Measurements from ENCODE around the gene HS2ST1.
"Not testable (repeated sequence)": the region's sequence is repeated elsewhere in the genome, so short reads cannot be mapped to it uniquely, and the experiment has no call there.

HS2ST1 gene

GRCh38 chr1:86994061-86994460, 79.6 kb downstream of the HS2ST1 start:
- DNase-seq, result no peak
- intact Hi-C loops (cut with DNase I), result no loop called here

- intact Hi-C loops (cut with DNase I), result no loop called here
- no peak for DNase-seq
These were observed 83.1 kb downstream of the HS2ST1 start for GRCh38 chr1:86997538-86997937.

GRCh38 chr1:86998280-86998679, 83.8 kb downstream of the HS2ST1 start:
- intact Hi-C loops (cut with DNase I), result no loop called here
- no peak for DNase-seq

- intact Hi-C loops (cut with DNase I), result no loop called here
- peak in 7 of 42 donors; percentile 12 to 54 (median 19) for DNase-seq
These were observed 84.3 kb downstream of the HS2ST1 start for GRCh38 chr1:86998727-86999126.

GRCh38 chr1:87000460-87000859, 86.0 kb downstream of the HS2ST1 start:
- intact Hi-C loops (cut with DNase I), result no loop called here
- DNase-seq, result no peak

GRCh38 chr1:87004857-87005256, 90.4 kb downstream of the HS2ST1 start:
- DNase-seq, result no peak
- intact Hi-C loops (cut with DNase I), result no loop called here

GRCh38 chr1:87007323-87007722, 92.9 kb downstream of the HS2ST1 start:
- DNase-seq, result no peak
- intact Hi-C loops (cut with DNase I), result no loop called here

GRCh38 chr1:87013385-87013784, 99.0 kb downstream of the HS2ST1 start:
- intact Hi-C loops (cut with DNase I); DNase-seq: not testable (repeated sequence)

GRCh38 chr1:87017998-87018672, 103.7 kb downstream of the HS2ST1 start:
- DNase-seq, result no peak
- intact Hi-C loops (cut with DNase I), result no loop called here

GRCh38 chr1:87023326-87023725, 108.9 kb downstream of the HS2ST1 start:
- no peak for DNase-seq
- intact Hi-C loops (cut with DNase I), result no loop called here

- DNase-seq, result peak in 1 of 42 donors; percentile 12
- intact Hi-C loops (cut with DNase I), result no loop called here
These were observed 110.6 kb downstream of the HS2ST1 start for GRCh38 chr1:87024936-87025540.

GRCh38 chr1:87027561-87027960, 113.1 kb downstream of the HS2ST1 start:
- intact Hi-C loops (cut with DNase I); DNase-seq: not testable (repeated sequence)

- intact Hi-C loops (cut with DNase I), result no loop called here
- DNase-seq, result no peak
These were observed 114.1 kb downstream of the HS2ST1 start for GRCh38 chr1:87028576-87028975.

GRCh38 chr1:87030740-87031690, 116.6 kb downstream of the HS2ST1 start:
- intact Hi-C loops (cut with DNase I), result no loop called here
- no peak for DNase-seq

- no peak for DNase-seq
- intact Hi-C loops (cut with DNase I), result no loop called here
These were observed 119.9 kb downstream of the HS2ST1 start for GRCh38 chr1:87034351-87034750.

GRCh38 chr1:87039096-87039495, 124.7 kb downstream of the HS2ST1 start:
- intact Hi-C loops (cut with DNase I), result no loop called here

GRCh38 chr1:87042111-87042811, 127.8 kb downstream of the HS2ST1 start:
- no peak for DNase-seq
- intact Hi-C loops (cut with DNase I), result no loop called here

More at GRCh38 chr1:87039096-87039495, 124.7 kb downstream of the HS2ST1 start:
- DNase-seq, result no peak

- DNase-seq, result no peak
- intact Hi-C loops (cut with DNase I), result no loop called here
These were observed 130.0 kb downstream of the HS2ST1 start for GRCh38 chr1:87044424-87044823.

- DNase-seq, result no peak
- intact Hi-C loops (cut with DNase I), result no loop called here
These were observed 130.4 kb downstream of the HS2ST1 start for GRCh38 chr1:87044840-87045239.

All from head of caudate nucleus (tissue), 42 donors.